ENCODE results near the gene ZNF362. TPM values are rescaled to one million over a fixed set of nuclear protein-coding genes. Genes with fewer than 3 reads are reported as not detected.

ZNF362 gene
- total RNA-seq, 1 experiment from 2014 or later = 11.1 TPM

DNA sequence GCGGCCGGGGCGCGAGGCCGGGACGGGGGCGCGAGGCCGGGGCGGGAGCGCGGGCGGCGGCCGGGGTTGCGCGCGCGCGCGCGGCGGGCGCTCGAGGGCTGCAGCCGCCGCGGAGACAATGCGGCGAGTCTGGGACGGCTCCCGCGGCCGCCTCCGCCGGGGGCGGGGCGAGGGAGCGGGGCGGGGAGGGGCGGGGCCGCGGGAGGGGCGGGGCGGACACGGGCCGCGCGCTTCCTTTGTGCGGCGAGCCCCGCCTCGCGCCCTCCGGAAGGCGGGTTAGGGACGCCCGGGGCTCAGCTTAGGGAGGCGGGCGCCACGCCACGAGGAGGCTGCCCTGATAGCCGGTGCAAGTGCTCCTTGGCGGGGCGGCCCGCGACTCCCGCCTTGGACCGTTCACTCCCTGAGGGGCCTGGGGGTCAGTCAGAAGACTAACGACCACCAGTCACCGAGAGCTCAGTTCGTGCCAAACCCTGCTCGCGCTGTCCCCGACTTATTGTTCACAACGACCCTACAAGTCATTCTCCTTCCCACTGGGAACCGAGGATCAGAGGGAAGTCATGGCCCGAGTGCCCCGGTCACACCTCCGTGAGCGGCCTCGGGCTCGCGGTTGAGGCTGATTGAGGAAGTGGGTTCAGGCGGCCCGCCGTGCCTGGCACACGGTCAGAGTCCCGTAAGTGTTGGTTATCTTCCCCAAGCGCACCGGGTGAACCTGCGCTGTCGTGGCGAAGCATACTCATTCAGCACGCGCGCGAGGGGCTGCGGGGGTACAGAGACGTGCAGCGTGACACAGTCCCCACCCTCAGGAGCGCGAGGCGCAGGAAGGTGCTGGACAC, 93.7 kb downstream of the ZNF362 start:
- peak overlapping the region; percentile 96 for H3K4me2 ChIP-seq (ENCODE audit: low read length)
- no peaks in the 10 kb centered on the region for H3K27me3 ChIP-seq (ENCODE audit: insufficient read depth, low read length)
- TF ChIP-seq JUND (IDR thresholded peaks at IDR 0.05) (peak; percentile 16; the same call in 1 of the 2 replicates), ZFX (IDR thresholded peaks at IDR 0.05) (peak; percentile 81; the same call in 1 of the 2 replicates), EGR1 (IDR thresholded peaks at IDR 0.05; ENCODE audit: low read depth) (0 out of 2 replicates have a peak, but pooled peaks have one; percentile 34), POLR2AphosphoS5 (IDR thresholded peaks at IDR 0.05; ENCODE audit: low read depth, low read length) (peak; percentile 88), SIN3A (IDR thresholded peaks at IDR 0.05; ENCODE audit: low read depth) (peak; percentile 49), ZBTB33 (IDR thresholded peaks at IDR 0.05; ENCODE audit: extremely low read depth, insufficient replicate concordance, low read length) (no peak), EZH2phosphoT487 (IDR thresholded peaks at IDR 0.05; ENCODE audit: borderline replicate concordance) (no peak), RAD21 (IDR thresholded peaks at IDR 0.05; ENCODE audit: low read depth) (no peak), TCF7L2 (IDR thresholded peaks at IDR 0.05; ENCODE audit: borderline replicate concordance, extremely low read depth, insufficient read depth, insufficient read length) (no peak), SP1 (IDR thresholded peaks at IDR 0.05; ENCODE audit: low read depth) (peak; percentile 37; the same call in 1 of the 2 replicates), CBX3 (IDR thresholded peaks at IDR 0.05; ENCODE audit: low read depth) (0 out of 2 replicates have a peak, but pooled peaks have one; percentile 42)
- TF ChIP-seq, protein P1, sequence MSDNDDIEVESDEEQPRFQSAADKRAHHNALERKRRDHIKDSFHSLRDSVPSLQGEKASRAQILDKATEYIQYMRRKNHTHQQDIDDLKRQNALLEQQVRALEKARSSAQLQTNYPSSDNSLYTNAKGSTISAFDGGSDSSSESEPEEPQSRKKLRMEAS (IDR thresholded peaks at IDR 0.05) = peak; percentile 84
- peak overlapping the region; percentile 69 to 70 for H3K4me3 ChIP-seq (replicated peaks in 1 of 2; ENCODE audit: low read depth in 1 of 2, low read length in 2 of 2)
- CTCF ChIA-PET = interaction anchor here (0.6 to 1.1 kb wide), 2 partner anchors 54 to 106 kb away, joined by 3 read pairs; no protein-coding TSS in a partner anchor
- peaks cover 12 to 22% of the 10 kb centered on the region in 2 experiments; a peak in 3 of 4 replicates for H3K36me3 ChIP-seq (ENCODE audit: control insufficient read depth in 1 of 2, insufficient read depth in 2 of 2, low read length in 2 of 2)
- H4K20me1 ChIP-seq (ENCODE audit: insufficient read depth) = no peaks in the 10 kb centered on the region
- RAD21 ChIA-PET (ENCODE audit: low non-redundant PET in 1 of 2, low total read pairs in 2 of 2, uncharacterized antibody in 2 of 2, unreplicated experiment in 2 of 2) = interaction anchor here in 1 of 2 experiments (0.6 kb wide), 1 partner anchor 26 kb away, joined by 5 read pairs; no protein-coding TSS in a partner anchor
- H3K9me3 ChIP-seq (ENCODE audit: control insufficient read depth in 1 of 2, insufficient read depth in 1 of 2, low read depth in 1 of 2, low read length in 2 of 2) = no peaks in the 10 kb centered on the region
- no peaks in the 10 kb centered on the region for H3K9me2 ChIP-seq (ENCODE audit: insufficient read depth)
- peak; percentile 81 for ATAC-seq
- POLR2A ChIA-PET = interaction anchor here (1.0 kb wide), 1 partner anchor 39 kb away, joined by 3 read pairs; no protein-coding TSS in a partner anchor
- peak; percentile 68 for DNase-seq (ENCODE audit: low read depth, low spot score)
- H3K9ac ChIP-seq (ENCODE audit: low read length) = peak overlapping the region; percentile 88
- intact Hi-C loops (cut with micrococcal nuclease) = loop anchor here (10.0 kb wide), 2 partner anchors 225 to 255 kb away; no protein-coding TSS in a partner anchor
- peaks cover 46% of the 10 kb centered on the region for H3K79me2 ChIP-seq (ENCODE audit: insufficient read depth, low read length)
- H3K27ac ChIP-seq (ENCODE audit: low read depth, low read length) = peak overlapping the region; percentile 85
- BruUV-seq (replicated peaks) = no TSS peak
- no peak overlapping the region for H2AFZ ChIP-seq (ENCODE audit: low read depth, low read length, poor library complexity, severe bottlenecking)
- peaks cover 25 to 48% of the 10 kb centered on the region in 2 experiments for H3K4me1 ChIP-seq (ENCODE audit: control insufficient read depth in 1 of 2, insufficient read depth in 2 of 2, low read length in 2 of 2)

MicroRNAs encoded within 50 kb of the gene (microRNA counts, 767-probe panel; counts per million panel counts)
- not detected for microRNA hsa-miR-3605-5p

Small RNAs within 50 kb of the gene (microRNA-seq; reads per million reads assigned to microRNA genes)
- 41.5 reads per million, percentile 52 among the genes with 10 or more reads in this experiment for gene MIR3605 (ENCODE audit: borderline number of aligned reads)

Other genes with a start within 250 kb of the ZNF362 start
- gene AK2, start 219.6 kb upstream of the ZNF362 start, total RNA-seq (2021; ENCODE audit: unreplicated experiment) = 233 TPM
- 7.8 TPM for gene AZIN2, start 175.3 kb upstream of the ZNF362 start, total RNA-seq (2021; ENCODE audit: unreplicated experiment)
- 6.5 TPM for gene TRIM62, start 74.4 kb upstream of the ZNF362 start, total RNA-seq (2021; ENCODE audit: unreplicated experiment)
- not detected for gene A3GALT2, start 64.6 kb downstream of the ZNF362 start, total RNA-seq (2021; ENCODE audit: unreplicated experiment)
- 176 TPM for gene PHC2, start 174.6 kb downstream of the ZNF362 start, total RNA-seq (2021; ENCODE audit: unreplicated experiment)
- 9.0 TPM for gene ZSCAN20, start 216.2 kb downstream of the ZNF362 start, total RNA-seq (2021; ENCODE audit: unreplicated experiment)

Data from HCT116 (cell line).